NCI-H82 treated with DMSO at 0.1 percent for 48 hours (cell line): ENCODE results near the gene SMIM29.

ENCODE experiments used
- DNase-seq: peaks from one replicate; lab custom pipeline; 2025; ENCODE audit not compliant: unreplicated experiment; lab: John Stamatoyannopoulos, UW

The SMIM29 gene

DNA sequence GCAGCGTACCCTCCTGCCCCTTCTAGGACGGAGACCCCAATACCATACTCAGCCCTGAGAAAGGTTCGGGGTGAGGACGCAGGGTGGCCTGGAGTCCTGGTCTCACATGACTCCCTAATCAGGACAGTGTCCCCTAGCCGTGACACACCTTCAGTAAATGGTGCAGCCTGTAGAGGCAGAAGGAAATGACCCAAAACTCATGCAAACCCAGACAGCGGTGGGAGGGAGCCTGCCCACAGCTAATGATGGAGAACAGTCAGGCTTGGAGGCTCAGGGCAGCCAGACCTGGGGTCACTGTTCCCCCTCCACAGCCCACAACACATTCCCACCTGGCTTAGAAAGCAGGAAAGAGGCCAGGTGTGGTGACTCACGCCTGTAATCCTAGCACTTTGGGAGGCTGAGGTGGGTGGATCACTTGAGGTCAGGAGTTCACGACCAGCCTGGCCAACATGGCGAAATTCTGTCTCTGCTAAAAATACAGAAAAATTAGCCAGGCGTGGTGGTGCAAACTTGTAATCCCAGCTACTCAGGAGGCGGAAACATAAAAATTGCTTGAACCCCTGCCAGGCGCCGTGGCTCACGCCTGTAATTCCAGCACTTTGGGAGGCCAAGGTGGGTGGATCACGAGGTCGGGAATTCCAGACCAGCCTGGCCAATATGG, 20.9 kb downstream of the SMIM29 start:
- no peak for DNase-seq

DNA sequence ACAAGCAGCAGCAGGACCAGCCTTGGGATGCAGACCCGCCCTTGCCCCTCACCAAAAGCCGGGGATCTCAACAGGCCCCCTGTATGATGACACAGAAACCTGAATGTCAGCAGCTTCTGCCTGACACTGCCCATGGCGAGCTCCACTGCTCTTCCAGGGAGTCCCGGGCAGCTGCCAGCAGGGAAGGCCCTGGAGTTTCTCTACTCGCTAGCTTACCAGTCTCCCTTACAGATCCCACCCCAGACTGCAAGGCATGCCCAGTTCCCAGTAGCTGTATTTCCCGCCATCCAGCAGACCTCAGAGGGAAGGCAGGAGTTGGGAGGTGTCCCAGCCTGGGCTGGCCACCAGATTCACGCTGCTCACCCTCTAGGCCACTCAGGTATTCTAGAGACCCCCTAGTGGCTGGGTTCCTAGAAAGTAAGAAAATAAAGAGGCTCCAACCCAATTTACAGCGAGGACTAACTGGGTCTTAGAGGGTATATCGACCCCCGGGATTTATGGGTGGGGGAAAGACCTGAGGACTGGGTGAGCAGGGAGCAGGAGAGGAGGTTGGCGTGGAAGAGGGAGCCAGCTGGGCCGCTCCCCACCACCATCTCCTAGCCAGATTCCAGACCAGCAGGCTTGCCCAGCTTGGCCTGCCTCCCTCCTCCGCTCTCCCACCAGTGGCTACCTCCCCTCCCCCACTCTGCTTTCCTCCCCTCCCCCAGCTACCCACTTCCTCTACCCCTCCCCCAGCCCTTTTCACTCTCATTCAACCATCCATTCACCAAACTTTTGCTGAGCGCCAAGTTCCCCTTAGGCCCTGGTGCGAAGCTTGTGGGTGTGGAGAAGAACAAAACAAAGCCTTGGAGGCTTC, 21.8 kb downstream of the SMIM29 start:
- no peak for DNase-seq

DNA sequence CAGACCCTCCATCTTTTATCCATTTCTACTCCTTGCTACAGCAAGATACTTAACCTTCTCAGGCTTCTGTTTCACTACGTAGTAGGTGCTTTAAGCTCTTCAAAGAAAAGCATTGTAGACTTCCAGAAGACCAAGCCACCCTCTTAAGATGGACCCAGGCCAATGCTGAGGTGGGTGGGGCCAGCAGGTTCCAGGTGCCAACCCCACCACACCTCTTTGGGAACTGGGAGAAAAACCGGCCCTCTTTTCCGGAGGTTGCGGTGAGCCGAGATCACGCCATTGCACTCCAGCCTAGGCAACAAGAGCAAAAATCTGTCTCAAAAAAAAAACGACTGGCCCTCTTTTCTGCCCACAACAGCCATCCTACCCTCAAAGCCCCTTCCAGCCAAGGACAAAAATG, 22.7 kb downstream of the SMIM29 start:
- no peak for DNase-seq

DNA sequence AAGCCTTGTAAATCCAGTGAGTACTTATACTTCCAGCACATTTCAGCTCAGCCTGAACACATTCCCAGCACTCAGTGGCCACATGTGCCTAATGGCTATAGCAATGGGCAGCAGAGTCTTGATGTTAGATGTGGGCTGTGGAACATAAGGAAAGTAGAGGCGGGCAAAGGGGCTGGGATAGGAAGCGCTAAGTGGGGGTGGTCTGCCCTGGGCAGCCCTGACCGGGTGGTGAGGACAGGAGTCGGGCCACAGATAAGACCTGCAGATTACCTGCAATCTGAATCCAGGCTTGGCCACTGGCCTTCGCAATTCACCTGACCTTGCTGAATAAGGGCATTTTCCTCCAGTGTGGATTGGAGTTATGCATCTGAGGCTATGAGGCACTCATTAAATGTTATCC, 23.3 kb downstream of the SMIM29 start:
- no peak for DNase-seq

DNA sequence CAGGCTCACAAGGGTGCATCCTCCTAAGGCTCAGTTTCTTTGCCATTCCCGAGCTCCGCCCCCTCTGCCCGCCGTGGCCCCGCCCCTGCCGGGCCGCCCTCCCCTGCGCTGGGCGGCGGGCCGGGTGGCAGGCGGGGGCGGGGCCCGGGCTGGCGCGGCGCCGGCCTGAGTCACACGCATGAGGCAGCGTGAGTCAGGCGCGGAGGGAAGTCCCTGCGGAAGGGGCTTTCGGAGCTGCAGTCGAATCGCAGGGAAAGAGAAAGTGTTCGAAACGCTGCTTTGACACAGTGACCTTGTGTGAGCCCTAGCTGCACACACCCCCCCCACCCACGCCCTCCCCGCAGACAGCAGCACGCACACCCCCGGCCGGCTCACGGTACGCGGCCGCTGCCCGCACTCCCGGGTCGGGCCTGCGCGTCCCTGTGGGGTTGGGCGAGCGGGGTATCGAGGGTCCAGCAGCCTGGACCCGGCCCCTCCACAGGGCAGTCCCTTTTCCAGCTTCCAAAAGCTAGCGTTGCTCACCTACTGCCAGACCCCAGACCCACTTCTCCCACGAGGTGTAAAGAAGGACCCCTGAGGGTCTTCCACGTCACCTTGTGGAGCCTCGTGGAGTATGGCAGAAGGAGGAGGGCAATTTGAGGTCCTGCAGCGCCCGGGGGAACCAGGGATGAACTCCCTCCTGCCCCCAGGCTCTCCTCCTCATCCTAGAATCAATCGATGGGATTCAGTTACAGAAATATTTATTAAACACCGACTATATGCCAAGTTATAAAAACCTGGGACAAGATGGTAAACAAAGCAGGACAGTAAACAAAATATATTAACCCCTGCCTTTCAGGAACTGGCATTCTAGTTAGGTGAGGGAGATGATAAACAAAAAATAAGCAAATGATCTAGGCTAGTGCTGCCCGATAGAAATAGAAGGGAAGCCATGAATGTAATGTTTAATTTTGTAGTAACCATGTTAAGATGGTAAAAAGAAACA, 24.6 kb downstream of the SMIM29 start:
- DNase-seq: peak; percentile 66

DNA sequence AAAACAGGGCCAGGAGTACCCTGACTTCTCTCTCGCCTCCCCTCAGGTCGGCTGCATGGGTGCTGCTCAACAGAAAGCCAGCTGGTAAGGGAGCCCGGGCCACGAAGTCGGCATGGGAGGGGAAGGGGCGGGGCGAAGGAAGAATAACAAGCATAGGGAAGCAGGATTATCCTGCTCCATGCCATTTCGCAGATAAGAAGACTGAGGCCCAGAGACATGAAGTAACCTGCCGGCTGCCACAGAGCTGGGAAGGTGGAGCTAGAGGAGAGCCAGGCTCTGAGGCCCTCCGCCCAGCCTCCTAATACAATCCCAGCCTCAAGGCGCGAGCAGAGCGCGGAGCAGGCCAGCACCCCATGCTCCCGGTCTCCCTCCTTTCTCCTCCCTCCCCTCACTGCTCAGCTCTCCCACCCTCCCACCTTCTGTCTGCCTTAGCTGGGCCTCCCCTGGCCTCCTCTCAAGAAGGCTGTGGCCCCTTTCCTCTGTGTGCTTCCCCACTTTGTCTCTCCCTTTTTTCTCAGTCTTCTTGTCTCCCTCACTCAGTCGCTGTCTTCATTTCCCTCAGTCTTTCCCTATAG, 25.3 kb downstream of the SMIM29 start:
- no peak for DNase-seq

DNA sequence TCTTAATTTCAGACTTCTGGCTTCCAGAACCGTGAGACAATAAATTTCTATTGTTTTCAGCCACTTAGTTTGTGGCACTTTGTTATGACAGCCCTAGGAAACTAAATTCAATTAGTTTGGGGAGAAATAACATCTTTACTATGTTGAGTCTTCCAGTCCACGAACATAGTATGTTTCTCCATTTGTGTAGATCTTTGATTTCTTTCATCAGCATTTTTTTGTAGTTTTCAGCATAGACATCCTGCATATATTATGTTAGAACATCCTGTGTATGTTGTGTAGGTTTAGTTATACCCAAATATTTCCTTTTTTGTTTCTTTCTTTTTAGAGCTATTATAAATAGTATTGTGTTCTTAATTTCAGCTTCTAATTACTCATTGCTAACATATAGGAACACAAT, 30.1 kb downstream of the SMIM29 start:
- no peak for DNase-seq

DNA sequence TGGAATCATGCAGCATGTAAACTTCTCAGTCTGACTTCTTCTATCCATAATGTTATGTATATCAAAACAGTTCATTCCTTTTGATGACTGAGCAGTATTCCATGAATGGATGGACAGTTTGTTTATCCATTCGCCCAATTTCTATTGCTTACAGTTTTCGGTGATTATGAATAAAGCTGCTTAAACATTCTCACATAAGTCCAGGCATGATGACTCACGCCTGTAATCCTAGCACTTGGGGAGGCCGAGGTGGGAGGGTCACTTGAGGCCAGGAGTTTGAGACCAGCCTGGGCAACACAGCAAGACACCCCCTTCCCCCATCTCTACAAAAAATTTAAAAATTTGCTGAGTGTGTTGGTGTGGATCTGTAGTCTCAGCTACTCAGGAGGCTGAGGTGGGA, 35.0 kb downstream of the SMIM29 start:
- DNase-seq: no peak

DNA sequence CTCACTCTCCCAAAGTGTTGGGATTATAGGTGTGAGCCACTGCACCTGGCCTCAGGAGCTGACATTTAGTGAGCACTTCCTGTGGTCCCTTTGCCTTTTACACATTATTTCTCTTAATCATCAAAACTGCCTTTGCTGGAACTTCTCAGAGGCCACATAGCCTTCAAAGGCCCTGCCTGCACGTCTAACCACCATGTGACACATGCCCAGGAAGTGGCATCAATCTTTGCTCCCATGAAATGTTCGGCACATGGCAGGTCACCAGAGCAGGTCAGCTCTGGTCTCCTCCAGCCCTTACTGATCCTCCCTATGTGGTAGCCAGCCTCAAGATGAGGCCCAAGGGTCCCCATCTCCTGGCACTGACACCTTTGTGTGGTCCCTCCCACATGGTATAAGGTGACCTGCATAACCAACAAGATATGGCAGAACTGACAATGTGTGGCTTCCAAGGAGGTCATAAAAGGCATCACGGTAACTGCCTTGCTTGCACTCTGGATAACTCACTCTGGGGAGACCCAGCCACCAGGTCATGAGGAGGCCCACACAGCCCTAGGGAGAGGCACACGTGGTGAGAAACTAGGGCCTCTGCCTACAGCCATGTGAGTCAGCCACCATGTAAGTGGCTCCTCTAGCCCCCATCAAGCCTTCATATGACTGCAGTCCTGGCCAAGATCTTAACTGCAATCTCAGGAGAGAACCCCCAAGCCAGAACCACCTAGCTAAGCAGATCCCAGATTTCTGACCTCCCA, 40.9 kb downstream of the SMIM29 start:
- no peak for DNase-seq

DNA sequence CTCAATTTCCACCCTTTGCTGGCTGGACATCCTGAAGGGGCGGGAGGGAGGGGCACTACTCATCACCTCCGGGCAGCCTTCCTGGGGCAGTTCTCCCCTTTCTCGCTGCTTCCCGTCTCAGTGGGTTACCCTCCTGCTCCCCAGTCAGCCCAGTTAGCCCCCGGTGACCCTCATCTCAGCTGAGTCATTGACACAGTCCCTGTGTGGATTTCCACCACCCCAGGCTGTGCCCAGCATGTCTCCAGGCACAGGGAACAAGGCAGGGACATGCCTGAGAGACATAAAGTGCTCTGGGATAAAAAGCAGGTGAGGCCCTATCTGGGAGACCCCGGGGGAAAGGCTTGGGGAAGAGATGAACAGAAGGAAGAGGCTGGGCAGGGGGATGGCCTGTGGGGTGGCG, 42.1 kb downstream of the SMIM29 start:
- no peak for DNase-seq

DNA sequence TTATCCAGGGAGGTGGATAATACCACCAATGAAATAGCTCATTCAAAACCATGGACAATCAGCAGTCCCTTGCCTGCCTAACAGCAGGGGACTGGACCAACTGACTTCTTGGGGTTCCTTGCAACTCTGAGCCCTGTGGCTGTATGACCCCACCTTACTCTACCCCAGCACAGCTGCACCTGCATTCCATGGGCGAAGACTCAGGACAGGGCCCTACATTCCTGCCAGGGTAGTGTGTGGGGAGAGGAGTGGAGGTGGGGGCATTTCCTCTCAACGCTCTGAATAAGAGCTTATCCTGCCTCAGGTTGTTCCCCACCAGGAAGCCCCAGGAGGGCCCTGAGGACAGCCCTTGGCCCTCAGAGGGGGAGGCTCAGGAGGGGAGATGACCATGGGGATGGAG, 42.9 kb downstream of the SMIM29 start:
- DNase-seq: no peak

DNA sequence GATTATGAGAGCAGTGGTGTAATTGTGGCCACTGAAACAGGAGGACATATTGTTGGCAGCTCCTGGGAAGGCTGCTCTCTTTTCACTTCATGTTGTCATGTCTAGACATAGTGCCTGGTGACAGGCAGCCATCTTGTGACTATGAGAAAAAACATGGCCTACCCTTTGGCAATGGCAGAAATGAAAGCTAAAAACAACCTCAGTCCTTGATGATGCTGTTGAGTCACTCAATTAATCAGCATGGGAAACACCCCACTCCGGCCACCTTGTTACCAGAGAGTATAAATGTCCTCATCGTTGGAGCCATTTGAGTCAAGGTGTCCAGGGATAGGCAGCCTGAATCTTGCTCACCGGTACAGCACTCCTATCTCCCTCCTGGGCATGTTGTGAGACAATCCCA, 43.3 kb downstream of the SMIM29 start:
- no peak for DNase-seq

DNA sequence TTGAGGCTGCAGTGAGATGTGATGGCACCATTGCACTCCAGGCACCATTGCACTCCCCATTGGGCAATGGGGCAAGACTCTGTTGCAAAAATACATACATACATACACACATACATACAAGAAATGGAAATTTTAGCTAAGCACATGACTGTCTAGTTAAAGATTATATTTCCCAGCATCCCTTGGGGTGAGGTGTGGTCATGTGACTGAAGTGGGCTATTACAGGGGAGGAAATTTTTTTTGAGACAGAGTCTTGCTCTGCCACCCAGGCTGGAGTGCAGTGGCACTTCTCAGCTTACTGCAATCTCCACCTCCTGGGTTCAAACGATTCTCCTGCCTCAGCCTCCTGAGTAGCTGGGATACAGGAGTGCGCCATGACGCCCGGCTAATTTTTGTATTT, 44.1 kb downstream of the SMIM29 start:
- DNase-seq: no peak

DNA sequence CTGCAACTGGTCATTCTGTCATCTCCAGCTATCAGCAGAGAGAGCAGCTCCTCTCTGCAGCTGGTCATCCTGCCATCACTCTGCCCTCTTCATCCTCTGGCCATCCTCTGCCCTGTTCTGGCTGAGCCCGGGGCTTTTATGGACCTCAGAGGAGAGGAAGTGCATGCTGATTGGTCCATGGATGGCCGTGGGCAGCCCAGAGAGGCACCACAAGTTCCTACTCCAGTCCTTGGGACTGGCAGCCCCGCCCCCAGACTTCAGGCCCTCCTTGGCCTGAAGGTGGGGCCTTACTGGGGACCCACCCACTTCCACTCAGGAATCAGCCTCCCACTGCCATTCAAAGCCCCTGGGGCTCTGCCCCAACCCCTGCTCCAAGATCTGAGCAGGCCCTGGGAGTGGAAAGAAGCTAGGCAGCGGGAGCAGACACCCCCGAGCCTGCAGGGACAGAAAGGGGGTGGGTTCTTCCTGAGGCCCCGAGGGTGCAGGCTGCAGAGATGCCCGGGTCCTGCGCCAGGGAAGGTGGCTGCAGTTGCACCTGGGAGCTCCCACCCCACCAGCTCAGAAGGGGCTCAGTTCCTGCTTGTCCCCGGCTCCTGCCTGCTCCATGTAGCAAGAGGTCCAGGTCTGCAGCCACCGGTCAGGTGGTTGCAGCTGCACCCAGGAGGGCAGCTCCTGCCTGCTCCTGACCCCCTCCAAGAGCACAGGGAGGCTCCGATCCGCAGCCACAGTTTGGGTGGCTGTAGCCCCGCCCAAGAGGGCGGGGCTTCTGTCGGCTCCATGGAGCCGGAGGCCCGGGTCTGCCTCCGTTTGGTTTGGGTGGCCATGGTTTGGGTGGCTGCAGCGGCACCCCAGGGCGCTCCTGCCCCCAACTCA, 46.2 kb downstream of the SMIM29 start:
- no peak for DNase-seq

DNA sequence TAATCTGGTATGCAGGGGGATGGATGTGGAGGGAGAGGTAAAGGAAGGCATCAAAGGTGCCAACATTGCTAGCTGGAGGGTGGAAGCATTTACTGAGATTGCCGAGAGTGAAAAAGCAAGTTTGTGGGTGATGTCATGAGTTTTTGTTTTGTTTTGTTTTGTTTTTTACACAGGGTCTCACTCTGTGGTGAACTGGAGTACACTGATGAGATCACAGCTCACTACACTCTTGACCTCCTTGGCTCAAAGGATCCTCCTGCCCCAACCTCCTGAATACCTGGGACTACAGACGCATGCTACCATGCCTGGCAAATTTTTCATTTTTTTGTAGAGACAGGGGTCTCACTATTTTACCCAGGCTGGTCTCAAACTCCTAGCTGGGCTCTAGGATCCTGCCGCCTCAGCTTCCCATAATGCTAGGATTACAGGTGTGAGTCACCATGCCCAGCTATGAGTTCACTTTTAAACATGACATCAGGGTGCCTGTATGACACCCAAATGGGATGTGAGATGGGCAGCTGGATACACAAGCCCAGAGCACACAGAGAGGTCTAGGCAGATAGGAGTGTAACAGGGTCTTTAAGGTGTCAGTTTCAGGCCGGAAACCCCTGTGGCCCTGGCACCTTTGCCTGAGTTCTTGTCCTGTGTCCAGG, 47.2 kb downstream of the SMIM29 start:
- no peak for DNase-seq

DNA sequence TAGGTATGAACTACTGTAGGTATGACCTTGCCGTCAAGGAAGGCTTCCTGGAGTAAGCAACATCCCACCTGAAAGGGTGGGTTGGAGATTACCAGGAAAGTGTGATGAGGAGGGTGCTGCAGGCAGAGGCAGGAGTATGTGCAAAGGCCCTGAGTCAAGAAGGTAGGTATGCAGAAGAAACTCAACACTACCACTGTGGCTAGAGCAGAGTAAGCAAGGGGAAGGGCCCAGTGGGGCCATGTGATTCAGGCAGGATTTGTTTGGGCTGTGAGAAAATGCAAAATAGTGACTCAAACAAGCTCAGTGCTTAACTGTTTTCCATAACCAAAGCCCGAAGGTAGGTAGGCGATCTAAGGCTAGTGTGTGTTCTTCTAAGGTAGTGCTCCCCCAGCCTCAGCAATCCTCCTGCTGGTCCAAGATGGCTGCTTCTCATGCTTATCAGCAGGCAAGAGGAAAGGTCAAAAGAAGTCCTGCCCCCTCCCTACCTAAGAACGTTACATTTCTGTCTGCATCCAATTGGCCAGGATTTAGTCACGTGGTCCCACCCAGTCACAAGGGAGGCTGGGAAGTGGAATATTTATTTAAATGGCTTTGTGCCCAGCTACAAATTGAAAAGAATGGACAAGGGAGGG, 48.4 kb downstream of the SMIM29 start:
- DNase-seq: no peak

DNA sequence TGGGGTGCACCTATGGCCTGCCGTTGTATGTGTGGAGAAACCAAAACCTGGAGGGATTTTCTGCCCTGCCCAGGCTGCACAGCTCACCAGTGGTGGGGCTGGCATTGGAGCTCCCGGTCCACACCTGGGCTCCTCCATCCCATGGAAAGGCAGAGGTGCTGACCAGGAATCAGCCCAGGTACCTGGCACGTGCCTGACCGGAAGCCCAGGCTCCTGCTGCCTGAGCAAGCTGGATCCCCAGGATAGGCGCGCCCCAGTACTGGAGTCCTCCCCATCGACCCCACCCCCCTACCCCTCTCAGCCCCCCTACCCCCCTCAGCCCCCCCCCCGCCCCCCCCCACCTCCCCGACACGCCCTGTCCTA, 52.0 kb downstream of the SMIM29 start:
- DNase-seq: no peak
